Muscle of arm (tissue), 12 donors: ENCODE data around the gene DENND2A. TPM values are rescaled to one million over a fixed set of nuclear protein-coding genes. Genes with fewer than 3 reads are reported as not detected.
"Not testable (repeated sequence)": the region's sequence is repeated elsewhere in the genome, so short reads cannot be mapped to it uniquely, and the experiment has no call there.

Experiments used
- DNase-seq: peaks from one replicate; pipeline ENCODE4 v3.0.0-alpha.2; 2013
- polyA plus RNA-seq, 12 donors: library from polyadenylated mRNA; unstranded; fragments of 120-200 nt; gene quantifications; one replicate each; pipeline ENCODE4 v1.2.1, GENCODE V29; 2013; ENCODE audit not compliant: insufficient read length in 12 of 12

Gene DENND2A
- polyA plus RNA-seq, 12 donors, result 35.7 to 76.7 (median 47.6) TPM; not detected in 1

- peak; percentile 86 for DNase-seq
Measured at GRCh38 chr7:140653319-140654108, 12.9 kb upstream of the DENND2A start.

GRCh38 chr7:140650367-140650766 is 9.8 kb upstream of the DENND2A start:
- no peak for DNase-seq

DNA sequence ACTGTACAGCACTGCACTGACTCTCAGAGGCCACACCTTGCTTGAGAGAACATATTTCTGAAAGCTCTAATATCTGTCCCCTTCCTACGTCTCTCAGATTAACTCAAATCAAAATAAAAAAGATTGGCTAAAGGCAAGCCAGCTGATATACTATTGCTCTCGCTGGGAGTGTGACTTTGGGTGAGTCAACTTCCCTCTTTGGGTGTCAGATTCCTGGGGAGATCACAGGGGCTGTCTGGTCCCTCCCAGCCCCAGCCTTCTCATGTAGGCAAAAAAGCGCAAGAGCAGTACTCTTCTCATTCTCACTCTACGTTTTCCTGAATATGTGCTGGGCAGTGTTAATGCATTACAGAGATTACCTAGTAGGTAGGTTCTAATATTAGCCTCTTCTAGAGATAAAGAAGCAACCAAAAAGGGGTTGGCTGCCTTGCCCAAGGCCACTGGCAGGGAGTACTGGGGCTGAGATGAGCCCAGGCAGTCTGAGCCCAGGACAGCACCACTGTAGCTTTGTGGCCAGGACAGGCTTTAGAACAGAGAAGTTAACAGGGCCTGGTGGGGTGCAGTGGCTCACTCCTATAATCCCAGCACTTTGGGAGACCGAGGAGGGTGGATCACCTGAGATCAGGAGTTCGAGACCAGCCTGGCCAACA is 9.1 kb upstream of the DENND2A start:
- DNase-seq, result no peak

GRCh38 chr7:140646931-140647647 is 6.5 kb upstream of the DENND2A start:
- DNase-seq, result no peak

DNA sequence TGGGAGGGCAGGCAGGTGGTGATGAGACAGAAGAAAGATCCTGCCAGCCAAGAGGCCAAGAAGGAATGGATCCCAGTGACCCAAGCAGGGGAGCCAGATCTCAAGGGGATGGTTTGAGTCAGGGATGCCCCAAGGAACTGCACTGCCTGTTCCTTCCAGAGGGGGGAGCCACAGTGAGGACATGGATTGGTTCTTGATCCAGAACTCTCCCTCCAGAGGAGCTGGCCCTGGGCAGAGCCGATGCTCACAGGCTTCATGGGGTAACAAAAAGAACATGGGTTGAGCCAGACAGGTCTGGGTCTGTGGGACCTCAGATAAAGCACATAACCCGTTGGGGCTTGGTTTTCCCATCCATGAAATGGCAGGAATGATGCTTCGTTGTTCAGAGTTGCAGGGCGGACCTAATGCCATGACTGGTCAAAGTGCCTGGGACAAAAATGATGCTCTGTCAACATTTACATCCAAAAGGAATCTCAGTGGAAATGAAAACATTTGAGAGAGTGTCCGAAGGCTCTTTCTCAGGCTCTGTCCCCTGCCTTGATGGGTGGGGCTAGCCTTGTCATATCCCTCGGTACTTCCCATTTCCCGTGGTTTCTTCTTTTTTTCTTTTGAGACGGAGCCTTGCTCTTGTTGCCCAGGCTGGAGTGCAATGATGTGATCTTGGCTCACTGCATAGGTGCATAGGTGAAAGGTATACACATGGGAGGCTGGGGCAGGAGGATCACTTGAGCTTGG is 4.7 kb upstream of the DENND2A start:
- no peak for DNase-seq

DNA sequence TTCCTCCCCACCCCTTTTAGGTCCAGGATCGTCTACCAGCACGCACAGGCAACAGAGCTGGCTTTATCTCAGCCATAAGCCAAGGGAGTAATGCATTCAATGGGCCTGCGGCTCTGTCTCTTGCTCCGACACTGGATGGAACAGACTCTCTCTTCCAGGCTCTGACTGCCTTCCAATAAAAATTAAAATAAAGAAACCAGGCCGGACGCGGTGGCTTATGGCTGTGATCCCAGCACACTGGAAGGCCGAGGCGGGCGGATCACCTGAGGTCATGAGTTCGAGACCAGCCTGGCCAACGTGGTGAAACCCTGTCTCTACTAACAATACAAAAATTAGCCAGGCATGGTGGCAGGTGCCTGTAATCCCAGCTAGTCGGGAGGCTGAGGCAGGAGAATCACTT is 4.1 kb upstream of the DENND2A start:
- not testable (repeated sequence) for DNase-seq

GRCh38 chr7:140643416-140643815 is 2.8 kb upstream of the DENND2A start:
- DNase-seq, result no peak

GRCh38 chr7:140641524-140642195 is 1.0 kb upstream of the DENND2A start:
- DNase-seq, result peak; percentile 68

DNA sequence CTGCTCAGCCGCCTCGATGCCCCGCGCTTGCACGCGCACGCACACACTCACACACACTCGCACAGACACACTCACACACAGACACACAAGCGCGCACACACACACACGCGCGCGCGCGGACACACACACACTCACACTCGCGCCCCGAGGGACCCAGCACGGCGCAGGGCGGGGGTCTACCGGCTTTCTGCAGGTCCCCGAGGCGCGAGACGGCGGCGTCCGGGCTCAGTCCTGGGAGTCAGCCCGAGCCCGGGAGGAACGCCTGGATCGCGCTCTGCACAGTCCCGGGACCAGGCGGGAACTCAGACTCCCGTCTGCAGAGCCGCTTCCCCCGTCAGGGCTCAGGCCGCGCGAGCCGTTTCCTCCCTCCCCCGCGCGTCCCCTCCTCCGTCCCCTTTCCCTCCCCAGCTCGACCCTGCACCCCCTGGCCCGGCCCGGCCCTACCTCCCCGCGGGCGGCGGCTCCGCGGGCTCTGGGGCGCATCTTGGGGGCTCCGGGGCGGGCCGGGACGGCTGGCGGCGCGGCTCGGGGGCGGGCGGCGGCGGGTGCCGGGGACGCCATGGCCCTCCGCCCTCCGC is 464 bp downstream of the DENND2A start:
- peak; percentile 54 for DNase-seq

GRCh38 chr7:140639366-140640053 is 1.1 kb downstream of the DENND2A start:
- DNase-seq, result peak; percentile 74

DNA sequence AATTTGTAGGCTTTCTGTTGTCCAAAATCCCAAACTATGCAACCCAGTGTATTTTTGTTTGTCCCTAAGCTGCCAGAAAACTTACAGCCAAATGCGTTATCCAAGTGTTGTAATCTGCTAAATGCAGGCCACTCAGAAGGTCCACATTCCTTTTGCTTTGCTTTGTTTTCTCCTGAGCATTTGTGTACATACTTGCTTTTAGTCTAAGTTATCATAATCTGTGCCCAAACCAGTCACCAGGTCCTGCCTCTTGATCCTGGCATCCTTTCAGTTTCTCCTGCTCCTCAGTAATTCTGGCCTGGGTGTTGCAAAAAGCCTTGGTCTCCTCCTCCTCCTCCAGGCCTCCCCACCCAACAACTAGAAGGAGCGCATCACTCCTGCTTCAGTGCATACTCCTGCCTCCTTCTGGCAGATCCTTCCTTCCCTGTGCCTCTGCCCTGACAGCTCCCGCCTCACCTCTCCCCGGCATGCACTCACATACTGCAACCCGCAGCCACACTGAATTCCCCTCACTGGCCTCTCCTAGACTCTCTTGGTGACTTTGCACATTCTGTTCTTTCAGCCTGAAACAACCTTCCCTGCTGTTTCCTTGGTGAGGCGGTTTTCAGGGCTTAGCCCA is 2.3 kb downstream of the DENND2A start:
- DNase-seq, result peak; percentile 79

DNA sequence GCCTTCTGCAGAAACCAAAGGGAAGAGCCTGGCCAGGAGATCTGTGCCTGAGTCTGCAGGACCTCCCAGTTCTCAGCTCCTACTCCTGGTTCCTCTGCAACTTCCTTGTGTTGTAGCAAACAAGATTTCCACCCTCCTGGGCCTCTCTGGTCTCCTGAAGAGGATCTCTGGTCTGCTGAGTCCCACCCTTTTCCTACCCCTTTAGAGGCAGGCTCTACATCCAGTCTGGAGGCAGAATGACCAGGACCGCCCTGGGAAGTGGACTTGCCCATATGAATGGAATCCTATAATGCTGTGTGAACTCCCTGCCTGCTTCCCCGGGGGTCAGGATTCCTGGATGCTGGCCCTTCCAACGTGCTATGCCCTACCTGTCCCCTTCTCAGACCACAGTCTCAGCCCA is 3.2 kb downstream of the DENND2A start:
- DNase-seq, result no peak

GRCh38 chr7:140635816-140636215 is 4.8 kb downstream of the DENND2A start:
- no peak for DNase-seq

GRCh38 chr7:140635345-140635744 is 5.3 kb downstream of the DENND2A start:
- DNase-seq, result no peak

DNA sequence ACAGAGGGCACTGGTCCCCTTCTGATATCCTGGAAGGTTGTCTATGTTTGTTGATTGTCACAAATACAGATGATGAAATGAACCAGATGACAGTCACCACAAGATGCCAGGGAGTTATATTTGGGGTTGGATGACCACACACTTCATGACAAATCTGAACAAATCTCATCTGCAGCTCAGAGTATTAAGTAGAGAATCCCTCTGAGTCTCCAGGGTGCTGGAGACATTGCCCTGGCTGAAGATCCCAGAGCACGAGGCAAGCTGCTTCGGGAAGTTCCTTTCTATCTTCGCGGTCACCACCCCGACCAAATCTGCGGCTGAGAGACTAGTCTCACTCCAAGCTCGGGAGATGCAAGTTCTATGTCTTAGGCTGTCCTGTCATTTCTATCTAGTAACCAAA is 9.0 kb downstream of the DENND2A start:
- DNase-seq, result no peak

GRCh38 chr7:140631021-140631420 is 9.6 kb downstream of the DENND2A start:
- DNase-seq, result peak; percentile 76

GRCh38 chr7:140625908-140626868 is 14.4 kb downstream of the DENND2A start:
- peak; percentile 99 for DNase-seq

- DNase-seq, result not testable (repeated sequence)
Measured at GRCh38 chr7:140625192-140625558, 15.4 kb downstream of the DENND2A start.
